GM03348 (cell line): Measurements from ENCODE around the gene SERF2.
A peak's percentile ranks its signal among the peaks of the same experiment; 100 is the strongest.
"Not testable (repeated sequence)": the region's sequence is repeated elsewhere in the genome, so short reads cannot be mapped to it uniquely, and the experiment has no call there.

Experiments used
- DNase-seq: peaks from one replicate; pipeline ENCODE4 v3.0.0; 2012; ENCODE audit warnings: low spot score

The SERF2 gene

DNA sequence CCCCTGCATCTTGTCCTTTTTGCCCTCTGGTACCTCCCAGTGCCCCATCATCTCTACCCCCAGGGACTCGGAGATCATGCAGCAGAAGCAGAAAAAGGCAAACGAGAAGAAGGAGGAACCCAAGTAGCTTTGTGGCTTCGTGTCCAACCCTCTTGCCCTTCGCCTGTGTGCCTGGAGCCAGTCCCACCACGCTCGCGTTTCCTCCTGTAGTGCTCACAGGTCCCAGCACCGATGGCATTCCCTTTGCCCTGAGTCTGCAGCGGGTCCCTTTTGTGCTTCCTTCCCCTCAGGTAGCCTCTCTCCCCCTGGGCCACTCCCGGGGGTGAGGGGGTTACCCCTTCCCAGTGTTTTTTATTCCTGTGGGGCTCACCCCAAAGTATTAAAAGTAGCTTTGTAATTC, 1.5 kb downstream of the SERF2 start:
- no peak for DNase-seq

DNA sequence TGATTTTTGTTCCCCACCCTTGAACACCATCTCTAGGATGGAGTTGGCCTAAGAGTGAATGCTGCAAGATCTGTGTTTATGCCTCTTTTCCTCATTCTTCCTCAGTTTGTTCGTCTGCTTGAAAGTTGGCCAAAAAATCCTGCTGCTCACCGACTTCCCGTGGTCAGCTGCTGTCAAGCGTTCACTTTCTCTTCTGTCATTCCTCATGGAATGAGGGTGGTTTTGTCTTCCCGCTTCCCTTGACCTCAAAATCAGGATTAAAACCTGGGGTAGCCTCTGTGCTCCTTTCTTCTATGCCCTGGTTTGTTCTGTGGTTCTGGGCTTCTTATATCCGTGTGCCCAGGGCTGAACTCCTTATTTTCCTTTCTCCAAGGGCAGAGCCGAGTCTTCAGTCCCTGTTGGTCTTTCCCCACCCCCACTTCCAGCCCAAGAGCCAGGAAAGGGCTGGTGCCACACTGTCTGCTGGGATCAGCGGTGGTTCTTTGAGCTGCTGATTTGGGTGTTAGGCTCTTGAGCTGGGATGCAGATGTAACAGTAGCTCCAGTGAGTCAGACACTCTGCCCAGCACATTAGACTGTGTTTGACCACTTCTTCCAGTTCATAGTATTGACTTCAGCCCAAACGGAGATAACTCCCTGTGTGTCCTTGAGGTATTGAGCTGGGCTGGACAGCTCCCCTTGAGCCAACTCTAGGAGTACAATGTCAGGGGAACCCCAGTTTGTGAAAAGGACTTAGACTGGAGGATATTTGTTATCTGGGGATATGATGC, 2.3 kb downstream of the SERF2 start:
- no peak for DNase-seq

DNA sequence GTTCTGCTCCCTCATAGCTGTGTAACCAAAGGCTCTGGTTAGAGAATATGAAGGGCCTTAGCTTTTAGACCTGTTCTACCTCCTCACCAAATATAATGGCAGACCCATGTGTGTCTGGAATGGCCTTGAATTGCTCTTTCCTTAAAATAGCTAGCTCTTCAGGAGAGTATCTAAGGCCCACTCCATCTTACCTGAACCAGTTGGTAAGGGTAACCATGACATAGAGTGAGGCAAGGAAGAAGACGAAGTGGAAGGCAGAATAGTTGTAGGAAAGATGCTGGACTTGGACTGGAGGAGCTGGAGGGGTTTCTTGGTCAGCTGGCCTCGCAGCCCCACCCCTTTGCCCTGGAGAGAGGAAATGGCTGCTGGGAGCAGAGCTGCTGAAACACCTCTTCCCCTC, 3.1 kb downstream of the SERF2 start:
- DNase-seq = no peak

DNA sequence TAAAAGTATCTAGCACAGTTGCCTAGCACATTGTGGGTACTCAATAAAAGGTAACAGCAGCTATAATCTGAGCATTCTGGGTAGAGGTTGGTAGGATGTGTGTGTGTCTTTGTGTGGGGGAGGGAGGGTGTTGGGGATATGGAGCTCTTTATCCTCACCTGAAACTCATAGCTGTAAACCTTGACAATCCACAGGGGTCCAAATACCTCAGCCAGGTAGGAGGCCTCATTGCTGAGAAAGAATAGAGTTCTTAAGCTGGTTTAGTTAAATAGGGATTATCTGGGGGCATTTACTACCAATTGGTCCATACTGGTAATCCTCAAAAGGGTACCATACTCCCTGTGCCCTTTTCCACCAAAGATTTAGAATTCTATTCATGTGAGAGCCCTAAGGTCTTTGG, 3.9 kb downstream of the SERF2 start:
- no peak for DNase-seq

DNA sequence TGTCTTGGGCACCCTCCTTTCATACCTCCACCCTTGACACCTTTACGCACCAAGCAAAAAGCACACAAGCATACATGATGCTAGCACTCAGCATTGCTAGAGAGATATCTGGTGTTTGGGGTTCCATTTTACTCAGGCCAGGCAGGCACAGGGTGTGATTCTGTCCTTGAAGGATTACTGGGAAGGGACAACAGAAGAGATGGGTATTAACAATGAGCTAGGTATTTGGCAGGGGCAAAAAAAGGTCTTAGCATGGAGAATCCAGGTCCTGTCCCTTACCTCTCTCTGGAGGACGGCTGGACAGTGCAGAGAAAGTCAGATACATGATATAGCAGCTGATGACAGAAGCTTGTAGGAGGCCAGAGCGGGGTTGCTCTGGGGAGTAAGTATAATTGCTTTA, 4.4 kb downstream of the SERF2 start:
- DNase-seq = no peak

DNA sequence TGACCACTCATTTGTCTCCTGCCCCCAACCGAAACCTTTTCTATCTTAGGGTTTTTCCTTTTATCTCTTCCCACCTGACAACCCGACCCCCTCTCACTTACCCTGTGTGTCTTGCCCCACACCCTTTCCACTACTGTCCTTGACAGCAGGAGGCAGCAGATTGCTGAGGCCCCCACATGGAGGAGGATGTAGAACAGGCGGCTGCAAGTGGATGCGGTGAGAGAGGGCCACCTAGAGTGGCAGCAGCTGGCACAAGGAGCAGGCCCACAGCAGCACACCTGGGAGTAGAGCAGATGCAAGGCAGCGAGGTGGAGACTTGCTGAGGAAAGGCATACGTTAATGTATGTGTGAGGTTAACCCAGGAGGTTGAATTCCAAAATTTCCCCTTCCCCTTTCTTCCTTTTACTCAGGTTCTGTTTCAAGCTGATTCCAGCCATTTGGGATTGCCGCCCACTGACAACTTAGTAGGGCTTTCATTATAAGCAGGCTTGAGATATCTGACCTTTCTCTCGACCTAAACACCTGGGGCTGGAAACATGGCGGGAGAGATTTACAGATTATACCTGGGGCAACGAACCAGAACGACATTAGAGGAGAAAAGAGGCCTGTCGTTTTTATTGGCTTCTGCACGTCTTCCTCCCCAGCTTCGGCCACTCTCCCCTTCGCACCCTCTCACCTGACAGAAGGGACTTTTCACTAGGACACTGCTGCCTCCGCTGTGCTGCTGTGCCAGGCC, 7.3 kb downstream of the SERF2 start:
- DNase-seq = no peak

DNA sequence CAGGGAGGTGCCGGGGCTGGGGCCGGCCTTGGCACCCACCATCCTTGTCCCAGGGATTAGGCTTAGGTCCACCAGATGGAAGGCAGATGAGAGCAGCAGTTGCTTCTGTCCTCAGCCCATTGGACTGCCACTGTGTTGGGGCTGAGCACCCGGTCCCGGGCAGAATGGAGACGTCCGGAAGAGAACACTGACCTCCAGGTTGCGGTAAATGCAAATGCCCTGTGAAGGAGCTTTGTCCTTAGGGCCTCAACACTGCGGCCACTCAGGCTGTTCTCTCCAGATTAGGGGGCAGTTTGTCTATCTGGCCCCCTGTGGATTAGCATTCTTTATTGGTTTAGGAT, 7.8 kb downstream of the SERF2 start, which contains the start of gene SERINC4:
Gene SERINC4, minus strand, starts transcription at position 276 of the 341 bp plus-strand sequence. Its CDS starts 234 bp downstream, at position 42.
- DNase-seq = no peak

DNA sequence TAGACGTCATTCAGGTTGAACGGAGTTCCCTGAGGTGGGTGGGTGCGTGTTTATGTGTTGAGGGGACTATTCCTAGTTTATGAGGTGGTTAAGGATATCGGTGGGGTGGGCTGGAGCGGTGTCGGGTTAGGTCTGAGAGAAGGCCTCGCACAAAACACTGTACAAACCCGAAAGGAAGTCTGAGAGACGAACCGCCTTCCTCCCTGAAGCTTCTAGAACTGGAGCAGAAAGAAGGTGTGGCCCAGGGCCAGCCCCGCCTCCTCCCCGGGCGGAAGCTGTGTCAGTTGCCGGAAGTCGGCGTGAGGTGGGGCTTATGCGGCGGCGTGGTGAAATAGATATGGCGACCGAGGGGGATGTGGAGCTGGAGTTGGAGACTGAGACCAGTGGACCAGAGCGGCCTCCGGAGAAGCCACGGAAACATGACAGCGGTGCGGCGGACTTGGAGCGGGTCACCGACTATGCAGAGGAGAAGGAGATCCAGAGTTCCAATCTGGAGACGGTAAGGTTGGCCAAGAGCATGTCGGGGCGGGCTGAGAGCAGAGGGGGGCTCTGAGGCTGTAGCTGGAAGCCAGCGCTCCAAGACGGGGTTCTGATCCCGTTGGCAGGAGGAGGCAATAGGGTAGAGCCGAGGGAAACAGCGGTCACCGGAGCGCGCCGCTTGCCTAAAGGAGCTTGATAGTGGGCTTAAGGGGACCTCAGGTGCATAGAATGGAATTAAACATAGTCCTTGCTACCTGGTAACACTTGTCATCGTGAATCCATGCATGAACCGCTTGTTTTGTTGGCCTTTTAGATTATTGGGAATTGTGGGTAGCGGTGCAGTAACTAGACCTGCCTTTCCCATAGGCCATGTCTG, 8.4 kb downstream of the SERF2 start, which contains the start of gene HYPK:
Gene HYPK, plus strand, starts transcription at position 314 of the 856 bp plus-strand sequence. Its CDS starts 24 bp downstream, at position 338.
- DNase-seq = peak; percentile 93

DNA sequence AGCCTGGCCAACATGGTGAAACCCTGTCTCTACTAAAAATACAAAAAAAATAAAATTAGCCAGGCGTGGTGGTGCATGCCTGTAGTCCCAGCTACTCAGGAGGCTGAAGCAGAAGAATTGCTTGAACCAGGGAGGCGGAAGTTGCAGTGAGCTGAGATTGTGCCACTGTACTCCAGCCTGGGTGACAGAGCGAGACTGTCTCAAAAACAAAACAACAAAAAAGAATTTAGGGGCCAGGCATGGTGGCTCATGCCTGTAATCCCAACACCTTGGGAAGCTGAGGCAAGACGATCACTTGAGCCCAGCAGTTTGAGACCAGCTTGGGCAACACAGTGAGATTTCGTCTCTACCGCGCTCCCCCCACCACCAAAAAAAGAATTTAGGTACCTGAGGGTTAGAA, 10.6 kb downstream of the SERF2 start:
- DNase-seq = not testable (repeated sequence)

DNA sequence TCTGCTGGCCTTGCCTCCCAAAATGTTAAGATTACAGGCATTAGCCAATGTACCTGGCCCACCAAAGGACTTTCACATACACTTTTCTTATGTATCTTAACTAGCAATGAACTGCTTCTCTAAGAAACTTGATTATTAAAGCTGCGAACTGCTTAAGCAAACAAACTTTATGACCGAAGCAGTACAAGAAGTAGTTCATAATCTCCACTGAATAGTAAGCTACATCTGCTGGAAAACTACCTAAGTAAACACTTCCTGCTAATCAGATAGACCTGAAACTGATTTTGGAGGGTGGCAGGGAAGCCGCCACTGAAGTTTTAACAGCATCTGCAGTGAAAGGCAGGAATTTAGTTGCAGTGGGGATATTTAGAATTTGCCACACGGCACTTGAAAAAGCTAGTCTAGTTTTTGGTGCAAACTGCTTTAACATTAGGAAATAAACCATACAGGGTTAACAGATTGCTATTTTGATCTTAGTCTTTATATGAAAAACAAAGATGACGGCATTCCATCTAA, 16.4 kb downstream of the SERF2 start:
- no peak for DNase-seq

DNA sequence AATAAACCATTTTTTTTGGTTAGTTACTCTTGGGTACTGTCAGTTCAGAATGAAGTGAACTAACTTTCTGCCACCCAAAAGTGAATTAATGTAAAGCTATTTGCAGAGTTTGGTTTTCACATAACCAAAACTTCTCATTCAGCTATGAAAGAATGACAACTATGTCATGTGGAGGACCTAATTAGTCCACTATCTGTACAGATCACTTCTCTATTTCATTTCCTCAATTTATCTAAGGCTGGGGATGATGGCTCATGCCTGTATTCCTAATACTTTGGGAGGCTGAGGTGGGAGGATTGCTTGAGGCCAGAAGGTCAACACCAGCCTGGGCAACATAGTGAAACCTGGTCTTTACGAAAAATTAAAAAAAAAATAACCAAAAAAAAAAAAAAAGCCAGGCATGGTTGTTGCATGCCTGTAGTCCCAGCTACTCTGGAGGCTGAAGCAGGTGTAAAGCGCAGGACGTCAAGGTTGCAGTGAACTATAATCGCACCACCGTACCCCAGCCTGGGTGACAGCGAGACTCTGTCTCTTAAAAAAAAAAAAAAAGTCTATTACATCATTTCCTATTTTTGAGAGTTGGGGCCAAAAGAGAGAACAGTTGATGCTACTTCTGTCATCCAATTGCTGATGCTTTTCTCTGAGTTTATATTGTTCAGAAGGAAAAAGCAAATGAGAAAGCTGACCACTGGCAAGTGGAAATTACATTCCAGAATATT, 17.0 kb downstream of the SERF2 start:
- no peak for DNase-seq

DNA sequence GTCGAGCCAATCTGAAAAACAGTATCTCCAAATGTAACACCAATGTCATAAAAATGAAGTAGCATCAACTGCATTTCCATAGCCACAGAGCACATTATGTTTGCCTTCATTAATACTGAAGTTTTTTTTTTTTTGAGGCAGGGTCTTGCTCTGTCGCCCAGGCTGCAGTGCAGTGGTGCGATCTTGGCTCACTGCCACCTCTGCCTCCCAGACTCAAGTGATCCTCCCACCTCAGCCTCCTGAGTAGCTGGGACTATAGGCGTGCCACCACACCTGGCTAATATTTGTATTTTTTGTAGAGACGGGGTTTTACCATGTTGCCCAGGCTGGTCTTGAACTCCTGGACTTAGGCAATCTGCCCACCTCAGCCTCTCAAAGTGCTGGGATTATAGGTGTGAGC, 22.9 kb downstream of the SERF2 start:
- not testable (repeated sequence) for DNase-seq

DNA sequence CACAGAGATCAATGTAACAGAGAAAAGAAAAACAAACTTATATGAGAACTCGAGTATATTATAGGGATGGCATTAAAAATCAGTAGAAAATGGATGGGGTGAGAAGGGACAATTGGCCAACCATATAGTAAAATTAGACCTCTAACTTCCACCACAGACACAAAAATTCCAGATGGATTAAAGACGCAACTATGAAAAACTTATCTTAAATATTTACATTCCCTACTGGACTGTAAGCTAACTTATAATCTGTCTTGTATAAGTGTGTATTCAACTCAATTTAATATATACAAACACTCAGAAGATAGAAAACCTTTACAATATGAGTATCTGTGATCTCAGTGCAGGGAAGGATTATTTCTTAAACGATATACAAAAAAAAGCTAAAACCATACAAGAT, 29.4 kb downstream of the SERF2 start:
- DNase-seq = no peak

DNA sequence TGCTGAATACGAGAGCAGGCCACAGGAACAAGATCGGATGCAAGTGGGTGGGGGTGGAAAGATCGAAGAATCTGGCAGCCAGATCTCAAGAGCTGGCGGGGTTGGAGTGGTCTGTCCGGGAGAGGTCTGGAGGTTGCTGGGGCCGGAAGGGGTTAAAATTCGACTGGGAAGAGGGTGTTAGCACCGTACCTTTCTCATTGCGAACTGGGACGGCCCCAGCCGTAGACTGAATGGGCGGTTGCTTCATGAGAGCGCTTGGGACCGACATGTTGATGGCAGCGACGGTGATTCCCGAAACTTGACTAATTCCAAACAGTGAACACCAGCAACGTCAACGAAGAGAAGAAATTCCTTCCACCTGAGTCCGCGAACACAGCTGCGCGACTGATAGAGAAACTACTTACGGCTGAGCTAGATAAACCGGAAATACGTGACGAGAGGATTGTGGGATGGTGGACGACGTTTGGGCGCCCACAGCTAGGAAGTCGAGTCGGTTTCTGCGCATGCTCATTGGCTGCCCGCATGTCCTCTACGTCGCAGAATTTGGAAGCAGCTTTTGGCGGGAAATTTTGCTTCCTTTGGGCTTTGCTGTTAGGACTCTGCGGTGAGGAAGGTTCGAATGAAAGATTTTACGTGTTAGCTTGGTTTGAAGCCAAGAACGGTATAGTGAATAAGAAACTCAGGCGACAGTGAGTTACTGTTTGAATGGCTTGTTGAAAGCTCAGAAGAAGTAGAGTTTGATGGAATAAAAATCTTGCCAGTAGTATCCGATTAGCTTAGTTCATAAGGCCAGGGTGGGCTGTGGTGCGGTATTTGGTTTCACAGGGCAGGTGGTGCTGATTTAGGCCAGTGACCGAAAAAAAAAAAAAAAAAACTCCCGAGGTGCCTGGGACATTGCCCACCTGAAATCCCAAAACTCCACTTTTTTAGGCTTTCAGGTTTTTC, 32.5 kb downstream of the SERF2 start, which contains the start of gene MFAP1:
Gene MFAP1, minus strand, starts transcription at position 389 of the 945 bp plus-strand sequence. Its CDS starts 121 bp downstream, at position 268.
- DNase-seq = peak; percentile 98

DNA sequence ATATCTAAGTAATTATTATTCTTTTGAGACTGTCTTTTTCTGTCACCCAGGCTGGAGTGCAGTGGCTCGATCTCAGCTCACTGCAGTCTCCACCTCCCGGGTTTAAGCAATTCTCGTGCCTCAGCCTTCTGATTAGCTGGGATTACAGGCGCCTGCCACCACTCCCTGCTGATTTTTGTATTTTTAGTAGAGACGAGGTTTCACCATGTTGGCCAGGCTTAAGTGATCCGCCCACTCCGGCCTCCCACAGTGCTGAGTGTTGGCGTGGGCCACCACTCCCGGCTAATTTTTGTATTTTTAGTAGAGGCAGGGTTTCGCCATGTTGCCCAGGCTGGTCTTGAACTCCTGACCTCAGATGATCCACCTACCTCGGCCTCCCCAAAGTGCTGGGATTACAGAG, 33.2 kb downstream of the SERF2 start:
- DNase-seq = not testable (repeated sequence)

DNA sequence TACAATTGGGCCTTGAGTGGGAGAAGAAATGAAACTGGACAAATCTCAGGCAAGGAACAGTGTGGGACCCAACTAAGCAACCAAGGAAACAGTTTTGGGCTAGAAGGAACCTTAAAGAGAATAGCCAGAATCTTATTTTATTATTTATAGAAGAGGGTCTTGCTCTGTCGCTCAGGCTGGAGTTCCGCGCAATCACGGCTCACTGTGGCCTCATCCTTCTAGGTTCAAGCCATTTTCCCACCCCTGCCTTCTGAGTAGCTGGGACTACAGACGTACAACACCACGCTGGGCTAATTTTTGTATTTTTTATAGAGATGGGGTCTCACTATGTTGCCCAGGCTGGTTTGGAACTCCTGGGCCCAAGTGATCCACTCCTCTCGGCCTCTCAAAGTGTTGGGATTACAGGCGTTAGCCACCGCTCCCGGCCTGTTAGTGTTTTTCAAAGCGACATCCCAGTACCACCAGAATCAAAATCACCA, 33.9 kb downstream of the SERF2 start:
- DNase-seq = no peak

DNA sequence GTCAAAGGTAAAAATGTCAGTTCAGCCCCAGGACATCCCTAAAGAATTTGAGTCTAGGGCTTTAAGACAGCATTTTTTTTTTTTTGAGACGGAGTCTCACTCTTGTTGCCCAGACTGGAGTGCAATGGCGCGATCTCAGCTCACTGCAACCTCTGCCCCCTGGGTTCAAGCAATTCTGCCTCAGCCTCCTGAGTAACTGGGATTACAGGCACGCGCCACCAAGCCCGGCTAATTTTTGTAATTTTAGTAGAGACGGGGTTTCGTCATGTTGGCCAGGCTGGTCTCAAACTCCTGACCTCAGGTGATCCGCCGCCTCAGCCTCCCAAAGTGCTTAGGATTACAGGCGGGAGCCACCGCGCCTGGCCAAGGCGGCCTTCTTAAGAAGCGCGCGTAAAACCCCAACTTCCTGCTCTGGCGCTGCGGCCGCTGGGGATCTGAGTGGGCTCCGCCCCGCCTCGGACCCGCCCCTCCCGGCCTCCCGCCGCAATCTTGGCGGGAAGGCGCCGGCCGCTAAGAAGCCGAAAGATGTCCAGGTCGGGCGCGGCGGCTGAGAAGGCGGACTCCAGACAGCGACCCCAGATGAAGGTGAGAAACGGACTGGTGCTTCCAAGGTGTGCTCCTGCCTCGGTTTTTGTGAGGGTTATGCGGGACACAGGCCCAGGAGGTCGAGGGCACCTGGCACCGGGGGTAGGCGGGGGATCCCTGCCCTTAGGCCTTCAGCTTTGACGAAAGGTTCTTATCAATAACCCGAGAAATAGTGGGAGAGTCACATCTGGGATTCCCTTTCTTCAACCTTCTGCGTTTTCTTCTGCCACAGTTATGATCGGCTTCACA, 34.6 kb downstream of the SERF2 start, which contains the start of gene WDR76:
Gene WDR76, plus strand, starts transcription at position 495 of the 834 bp plus-strand sequence. Its CDS starts 31 bp downstream, at position 526.
- peak; percentile 93 for DNase-seq

DNA sequence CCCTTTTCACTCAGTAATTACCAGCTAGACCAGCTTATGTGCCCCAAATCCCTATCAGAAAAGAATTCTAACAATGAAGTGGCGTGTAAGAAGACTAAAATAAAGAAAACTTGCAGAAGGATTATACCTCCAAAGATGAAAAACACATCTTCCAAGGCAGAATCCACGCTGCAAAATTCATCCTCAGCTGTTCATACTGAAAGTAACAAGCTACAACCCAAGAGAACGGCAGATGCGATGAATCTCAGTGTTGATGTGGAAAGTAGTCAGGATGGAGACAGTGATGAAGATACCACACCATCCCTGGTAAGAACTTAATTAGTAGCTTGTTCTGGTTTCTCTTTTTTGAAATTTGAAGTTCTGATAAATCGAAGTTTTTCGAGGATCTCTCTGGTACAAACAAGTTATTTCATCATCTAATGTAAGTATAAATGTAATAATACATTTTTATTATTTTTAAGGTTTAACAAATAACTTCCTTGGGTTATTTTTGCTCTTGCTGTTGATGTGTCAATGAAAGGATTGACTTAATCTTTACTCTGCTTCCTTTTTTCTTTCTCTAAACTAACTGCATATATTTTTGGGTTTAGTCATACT, 36.0 kb downstream of the SERF2 start:
- peak; percentile 32 for DNase-seq
